ENCODE data around the gene LHPP. TPM values are rescaled to one million over a fixed set of nuclear protein-coding genes. Genes with fewer than 3 reads are reported as not detected.

The LHPP gene
- total RNA-seq, 1 experiment from 2014 or later: 3.7 TPM

- no TSS peak for BruUV-seq (replicated peaks)
- Mint-ChIP-seq H3K4me1 (ENCODE audit: insufficient read depth, unreplicated experiment) (no peaks in the 10 kb centered on the region), H3K27me3 (ENCODE audit: insufficient read depth, unreplicated experiment) (peaks cover 8% of the 10 kb centered on the region), H3K27ac (ENCODE audit: low read depth, unreplicated experiment) (no peak overlapping the region), H3K9me3 (ENCODE audit: unreplicated experiment) (no peaks in the 10 kb centered on the region), H3K4me3 (ENCODE audit: unreplicated experiment) (no peak overlapping the region), H3K36me3 (ENCODE audit: insufficient read depth, unreplicated experiment) (peaks cover 5% of the 10 kb centered on the region)
- intact Hi-C loops (cut with micrococcal nuclease): no loop called here
- ChIA-PET POLR2A (interaction anchor here (0.7 kb wide), 1 partner anchor 1119 kb away, joined by 3 read pairs; no protein-coding TSS in a partner anchor), CTCF (no interaction called here)
- TF ChIP-seq CTCF (IDR thresholded peaks at IDR 0.05; ENCODE audit: unreplicated experiment): no peak
- no peak for DNase-seq (ENCODE audit: unreplicated experiment)
Observed at GRCh38 chr10:124481717-124482116, 20.1 kb downstream of the LHPP start.

- no peak for TF ChIP-seq CTCF (IDR thresholded peaks at IDR 0.05; ENCODE audit: unreplicated experiment)
- peaks cover 5% of the 10 kb centered on the region for H3K36me3 Mint-ChIP-seq (ENCODE audit: insufficient read depth, unreplicated experiment)
- CTCF ChIA-PET: no interaction called here
- intact Hi-C loops (cut with micrococcal nuclease): no loop called here
- POLR2A ChIA-PET: interaction anchor here (0.7 kb wide), 1 partner anchor 1119 kb away, joined by 3 read pairs; no protein-coding TSS in a partner anchor
- BruUV-seq (replicated peaks): no TSS peak
- no peak for DNase-seq (ENCODE audit: unreplicated experiment)
- no peaks in the 10 kb centered on the region for H3K4me1 Mint-ChIP-seq (ENCODE audit: insufficient read depth, unreplicated experiment)
- H3K27ac Mint-ChIP-seq (ENCODE audit: low read depth, unreplicated experiment): no peak overlapping the region
- no peaks in the 10 kb centered on the region for H3K9me3 Mint-ChIP-seq (ENCODE audit: unreplicated experiment)
- H3K4me3 Mint-ChIP-seq (ENCODE audit: unreplicated experiment): no peak overlapping the region
- H3K27me3 Mint-ChIP-seq (ENCODE audit: insufficient read depth, unreplicated experiment): peaks cover 8% of the 10 kb centered on the region
Observed at GRCh38 chr10:124482236-124482800, 20.7 kb downstream of the LHPP start.

GRCh38 chr10:124482876-124483275 is 21.3 kb downstream of the LHPP start:
- Mint-ChIP-seq H3K27ac (ENCODE audit: low read depth, unreplicated experiment) (no peak overlapping the region), H3K4me1 (ENCODE audit: insufficient read depth, unreplicated experiment) (no peaks in the 10 kb centered on the region), H3K36me3 (ENCODE audit: insufficient read depth, unreplicated experiment) (peaks cover 5% of the 10 kb centered on the region), H3K27me3 (ENCODE audit: insufficient read depth, unreplicated experiment) (peaks cover 8% of the 10 kb centered on the region), H3K4me3 (ENCODE audit: unreplicated experiment) (no peak overlapping the region), H3K9me3 (ENCODE audit: unreplicated experiment) (no peaks in the 10 kb centered on the region)
- POLR2A ChIA-PET: no interaction called here
- CTCF ChIA-PET: no interaction called here
- intact Hi-C loops (cut with micrococcal nuclease): no loop called here
- no TSS peak for BruUV-seq (replicated peaks)
- no peak for DNase-seq (ENCODE audit: unreplicated experiment)
- no peak for TF ChIP-seq CTCF (IDR thresholded peaks at IDR 0.05; ENCODE audit: unreplicated experiment)

GRCh38 chr10:124484031-124484430 is 22.4 kb downstream of the LHPP start:
- Mint-ChIP-seq H3K36me3 (ENCODE audit: insufficient read depth, unreplicated experiment) (peaks cover 5% of the 10 kb centered on the region), H3K4me1 (ENCODE audit: insufficient read depth, unreplicated experiment) (no peaks in the 10 kb centered on the region), H3K4me3 (ENCODE audit: unreplicated experiment) (no peak overlapping the region), H3K27me3 (ENCODE audit: insufficient read depth, unreplicated experiment) (peaks cover 8% of the 10 kb centered on the region), H3K9me3 (ENCODE audit: unreplicated experiment) (no peaks in the 10 kb centered on the region), H3K27ac (ENCODE audit: low read depth, unreplicated experiment) (no peak overlapping the region)
- ChIA-PET CTCF (interaction anchor here (0.6 to 0.7 kb wide), 2 partner anchors 95 to 189 kb away, joined by 3 to 5 read pairs; no protein-coding TSS in a partner anchor), POLR2A (interaction anchor here (0.7 kb wide), 2 partner anchors 10 to 1066 kb away, joined by 3 to 4 read pairs; no protein-coding TSS in a partner anchor)
- no TSS peak for BruUV-seq (replicated peaks)
- intact Hi-C loops (cut with micrococcal nuclease): no loop called here
- DNase-seq (ENCODE audit: unreplicated experiment): no peak
- no peak for TF ChIP-seq CTCF (IDR thresholded peaks at IDR 0.05; ENCODE audit: unreplicated experiment)
